H54 (cell line): ENCODE results near the gene CD9.

Experiments
- DNase-seq: peaks from one replicate; pipeline ENCODE4 v3.0.0; 2011; ENCODE audit warnings: low spot score, mixed read lengths; ENCODE audit not compliant: insufficient read length
- FAIRE-seq: peaks from 3 replicates; lab custom pipeline; 2011; peaks lifted over from hg19 to GRCh38; lab: Jason Lieb, UNC
- POLR2A ChIP-seq: IDR thresholded peaks from 2 replicates; pipeline ENCODE4 v1.6.1; 2011; ENCODE audit warnings: low read depth, mild to moderate bottlenecking, low read length

Gene CD9

DNA sequence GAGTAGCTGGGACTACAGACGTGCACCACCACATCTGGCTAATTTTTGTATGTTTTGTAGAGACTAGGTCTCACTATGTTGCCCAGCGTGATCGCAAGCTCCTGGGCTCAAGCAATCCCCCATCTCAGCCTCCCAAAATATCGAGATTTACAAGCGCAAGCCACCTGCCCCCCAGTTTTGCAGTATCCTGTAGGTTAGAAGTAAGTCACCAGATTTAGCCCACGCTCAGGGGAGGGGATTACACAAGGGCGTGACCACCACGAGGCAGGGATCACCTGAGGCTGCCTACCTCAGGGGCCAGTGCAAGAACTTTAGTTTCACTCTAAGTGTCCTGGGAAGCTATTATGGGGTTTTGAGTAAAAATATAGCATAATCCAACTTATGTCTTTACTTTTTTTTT lies 71.1 kb downstream of the CD9 start:
- FAIRE-seq (no peak), DNase-seq (no peak)
- no peak for TF ChIP-seq POLR2A

DNA sequence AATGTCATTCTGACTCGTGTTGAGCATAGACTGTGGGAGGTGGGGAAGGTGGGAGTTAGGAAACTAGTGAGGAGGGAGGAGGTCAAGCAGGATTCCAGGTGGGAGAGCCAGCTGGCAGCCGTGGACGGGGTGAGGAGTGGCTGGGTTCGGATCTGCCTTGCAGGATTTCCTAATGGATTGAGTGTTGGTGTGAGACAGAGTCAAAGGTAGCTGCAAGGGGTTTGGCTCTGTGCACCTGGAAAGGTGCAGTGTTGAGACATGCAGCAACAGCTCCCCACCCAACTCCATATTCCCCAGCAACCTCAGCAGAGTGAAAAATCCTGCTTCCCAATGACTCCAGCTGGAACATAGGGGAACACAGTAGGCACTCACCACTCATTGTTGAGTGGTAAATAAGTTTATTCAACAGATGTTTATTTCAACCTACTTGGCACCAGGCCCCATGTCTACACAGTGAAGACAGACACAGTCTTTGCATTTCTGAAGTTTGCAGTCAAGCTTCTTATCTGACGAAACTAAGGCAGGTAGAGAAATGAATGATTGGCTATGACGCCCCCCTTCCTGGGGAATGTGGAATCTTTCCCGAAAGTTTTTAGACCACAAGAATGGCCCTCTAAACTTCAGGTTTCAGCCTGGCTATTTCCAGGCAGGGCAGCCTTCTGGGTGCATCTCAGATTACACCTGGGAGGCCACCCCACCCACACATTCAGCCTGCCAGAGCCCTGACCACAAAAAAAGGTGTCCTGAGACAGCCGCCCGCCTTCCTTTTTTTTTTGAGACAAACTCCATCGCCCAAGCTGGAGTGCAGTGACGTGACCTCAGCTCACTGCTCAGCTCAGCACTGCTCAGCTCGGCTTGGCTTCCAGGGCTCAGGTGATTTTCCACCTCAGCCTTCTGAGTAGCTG lies 72.4 kb downstream of the CD9 start:
- TF ChIP-seq POLR2A, result no peak
- DNase-seq, result no peak
- FAIRE-seq, result no peak

DNA sequence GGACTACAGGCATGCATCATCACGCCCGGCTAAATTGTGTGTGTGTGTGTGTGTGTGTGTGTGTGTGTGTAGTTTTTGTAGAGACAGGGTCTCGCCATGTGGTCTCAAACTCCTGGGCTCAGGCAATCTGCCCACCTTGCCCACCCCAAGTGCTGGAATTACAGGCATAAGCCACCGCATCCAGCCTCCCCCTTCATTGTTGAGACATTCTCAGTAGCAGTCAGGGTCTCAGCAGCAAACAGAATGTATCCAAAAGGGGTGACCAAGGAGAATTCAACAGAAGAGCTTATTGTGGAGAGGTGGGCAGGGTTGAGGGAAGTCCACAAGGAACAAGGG lies 73.0 kb downstream of the CD9 start:
- DNase-seq (no peak), FAIRE-seq (no peak)

DNA sequence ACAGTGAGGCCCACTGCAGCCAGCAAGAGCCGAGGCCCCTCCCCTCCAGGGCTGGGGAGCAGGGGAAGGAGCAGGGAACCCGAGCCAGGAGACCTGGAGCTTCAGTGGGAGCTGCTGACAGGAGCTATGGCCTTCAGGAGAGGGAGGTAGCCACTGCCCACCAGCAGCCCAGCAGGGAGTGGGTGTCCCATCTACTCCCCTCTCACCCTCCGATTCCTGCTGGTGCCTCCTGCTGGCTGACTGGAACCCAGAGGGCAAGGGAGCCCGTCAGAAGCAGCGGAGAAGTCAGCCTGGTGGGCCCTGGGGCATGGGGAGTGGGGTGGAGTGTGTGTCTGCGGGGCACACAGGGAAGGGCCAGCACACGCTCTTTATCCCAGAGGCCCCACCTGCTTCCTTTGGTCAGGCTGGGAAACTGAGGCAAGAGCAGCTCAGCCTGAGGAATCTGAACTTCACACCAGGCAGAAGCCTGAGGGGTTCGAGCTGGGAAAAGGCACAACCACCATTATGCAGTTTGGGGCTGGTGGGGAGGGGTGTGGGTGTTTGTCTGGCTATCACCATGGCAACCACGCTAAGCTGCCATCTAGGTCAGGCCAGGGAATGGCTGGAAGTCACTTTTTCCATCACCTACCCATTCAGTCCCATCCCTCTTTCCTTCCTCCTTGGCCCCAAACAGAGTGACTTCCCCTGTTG lies 73.5 kb downstream of the CD9 start:
- FAIRE-seq, result no peak

More for the DNA sequence above, 73.0 kb downstream of the CD9 start:
- TF ChIP-seq POLR2A, result no peak

DNA sequence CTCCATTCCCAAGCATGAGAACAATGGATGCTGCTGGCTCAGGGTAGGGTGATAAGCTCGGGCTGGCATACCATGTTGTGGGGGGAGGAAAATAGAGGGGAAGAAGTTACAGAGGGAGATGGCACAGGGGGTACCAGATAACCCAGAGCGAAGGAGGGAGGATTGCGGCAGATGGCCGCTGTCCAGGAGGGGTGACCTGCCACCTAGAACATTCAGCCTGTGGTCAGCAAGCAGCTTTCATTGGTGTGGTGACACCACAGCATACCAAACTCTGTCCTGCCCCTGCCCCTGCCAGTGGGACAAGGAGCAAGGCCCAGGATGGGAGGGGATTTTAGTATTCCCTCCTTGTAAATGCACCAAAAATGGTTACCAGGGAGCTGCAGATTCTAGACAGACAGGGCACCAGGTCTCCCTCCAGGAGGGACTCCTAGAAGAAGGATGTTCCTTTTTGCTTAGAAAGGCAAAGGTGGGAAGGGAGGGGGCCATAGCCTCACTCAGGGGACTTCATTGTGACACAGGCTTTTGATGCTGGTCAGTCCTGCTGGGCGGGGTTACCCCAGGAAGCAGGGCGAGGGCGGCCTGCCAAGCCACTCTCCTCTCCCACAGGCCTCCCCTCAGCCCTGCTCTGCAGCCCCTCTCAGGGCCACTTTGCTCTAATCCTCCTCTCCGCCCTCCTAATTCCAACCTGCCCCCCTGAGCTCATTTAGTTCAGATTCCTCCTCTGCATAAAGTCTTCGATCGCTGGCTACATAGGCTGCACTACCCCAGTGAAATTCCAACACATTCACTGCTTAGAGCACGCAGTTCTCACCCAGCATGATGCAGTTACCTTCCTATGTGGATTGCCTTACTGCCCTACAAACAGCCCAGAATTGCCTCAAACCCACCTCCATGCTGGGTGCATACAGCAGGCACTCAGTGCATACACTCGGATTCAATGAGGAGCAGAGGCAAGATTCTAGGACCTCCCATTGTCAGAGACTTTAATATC lies 74.3 kb downstream of the CD9 start:
- FAIRE-seq, result no peak
- no peak for DNase-seq
- no peak for TF ChIP-seq POLR2A

More for the DNA sequence above, 73.5 kb downstream of the CD9 start:
- no peak for DNase-seq
- TF ChIP-seq POLR2A, result no peak

DNA sequence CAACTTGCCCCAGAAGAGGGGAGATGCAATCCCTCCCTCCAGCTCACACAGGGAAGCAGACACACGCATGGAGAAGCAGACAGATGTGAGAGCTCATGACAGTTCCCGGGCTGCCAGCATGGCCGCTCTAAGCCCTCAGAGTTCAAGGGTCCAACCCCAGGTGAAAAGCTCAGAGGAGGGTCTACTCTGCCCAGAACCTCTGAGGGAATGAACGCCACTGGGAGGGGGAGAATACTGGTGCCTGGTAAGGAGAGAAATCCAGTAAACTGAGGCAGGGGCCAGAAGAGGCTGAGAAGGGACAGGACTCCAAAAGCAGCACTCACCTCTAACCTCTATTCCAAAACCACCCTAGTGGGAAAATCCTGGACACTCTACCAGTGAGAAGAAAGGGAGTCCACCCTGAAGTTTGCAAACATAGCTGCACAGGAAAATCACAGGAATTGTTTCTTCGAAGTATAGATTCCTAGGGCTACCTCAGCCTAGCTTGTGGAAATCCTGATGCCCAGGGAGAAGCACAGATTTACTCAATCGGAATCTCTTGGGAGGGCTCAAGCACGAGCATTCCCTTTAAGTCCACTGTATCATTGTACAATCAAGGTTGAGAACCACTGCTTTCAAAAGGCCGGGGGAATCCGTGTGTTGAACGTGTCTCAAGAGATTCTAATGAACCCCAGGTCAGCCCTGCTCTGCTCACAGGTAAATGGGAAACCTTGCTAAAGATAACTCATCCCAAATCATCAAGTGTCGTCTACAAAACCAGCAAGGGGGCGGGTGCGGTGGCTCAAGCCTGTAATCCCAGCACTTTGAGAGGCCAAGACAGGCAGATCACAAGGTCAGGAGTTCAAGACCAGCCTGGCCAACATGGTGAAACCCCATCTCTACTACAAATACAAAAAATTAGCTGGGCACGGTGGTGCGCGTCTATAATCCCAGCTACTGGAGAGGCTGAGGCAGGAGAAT lies 76.0 kb downstream of the CD9 start:
- no peak for FAIRE-seq
- DNase-seq, result no peak
- no peak for TF ChIP-seq POLR2A

DNA sequence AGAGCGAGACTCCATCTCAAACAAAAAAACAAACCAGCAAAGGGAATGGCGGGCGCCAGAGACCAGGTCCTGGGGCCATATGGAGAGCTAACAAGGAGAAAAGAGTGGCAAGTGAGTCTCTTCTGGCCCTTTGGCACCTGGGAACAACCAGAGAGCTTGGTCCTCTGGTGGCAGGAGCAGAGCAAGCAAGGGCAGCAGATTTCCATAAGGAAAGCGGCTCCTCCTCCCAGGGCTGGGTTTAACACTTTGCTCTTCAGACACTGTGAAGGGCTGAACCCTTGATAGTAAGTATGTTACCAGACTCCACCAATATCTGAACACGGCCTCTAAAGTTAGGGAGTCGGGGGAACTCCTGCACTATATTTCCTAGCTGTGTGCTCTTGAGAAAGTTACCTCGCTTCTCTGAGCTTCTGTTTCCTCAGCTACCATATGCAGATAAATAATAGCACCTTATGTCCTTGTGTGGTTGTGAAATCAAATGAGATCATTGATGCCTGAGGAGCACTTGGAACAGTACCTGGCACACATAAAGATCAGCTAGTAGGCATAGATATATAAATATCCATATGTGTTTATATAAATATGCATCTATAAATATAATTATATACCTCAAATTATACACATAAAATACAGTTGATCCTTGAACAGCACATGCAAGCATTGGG lies 76.9 kb downstream of the CD9 start:
- DNase-seq (no peak), FAIRE-seq (no peak)
- TF ChIP-seq POLR2A, result no peak

DNA sequence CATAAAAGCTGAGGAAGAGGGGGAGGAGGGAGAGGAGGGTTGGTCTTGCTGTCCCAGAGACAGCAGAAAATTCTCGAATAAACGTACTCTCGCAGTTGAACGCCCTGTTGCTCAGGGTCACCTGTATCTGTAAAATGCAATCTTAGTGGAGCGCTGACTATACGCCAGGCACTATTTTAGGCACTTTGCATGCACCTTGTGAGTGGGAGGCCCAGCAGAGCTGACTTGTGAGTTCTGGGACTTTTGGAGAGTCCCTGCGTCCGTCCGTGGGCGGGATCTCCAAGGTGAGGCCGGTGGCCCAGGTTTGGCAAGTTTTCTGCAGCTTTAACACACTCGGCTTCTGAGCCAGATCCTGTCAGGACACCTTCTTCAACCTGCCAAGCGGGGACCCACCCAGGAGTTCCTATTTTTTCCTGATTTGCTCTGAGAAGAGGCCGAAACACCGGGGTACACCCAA lies 77.8 kb downstream of the CD9 start:
- DNase-seq (no peak), FAIRE-seq (no peak)

DNA sequence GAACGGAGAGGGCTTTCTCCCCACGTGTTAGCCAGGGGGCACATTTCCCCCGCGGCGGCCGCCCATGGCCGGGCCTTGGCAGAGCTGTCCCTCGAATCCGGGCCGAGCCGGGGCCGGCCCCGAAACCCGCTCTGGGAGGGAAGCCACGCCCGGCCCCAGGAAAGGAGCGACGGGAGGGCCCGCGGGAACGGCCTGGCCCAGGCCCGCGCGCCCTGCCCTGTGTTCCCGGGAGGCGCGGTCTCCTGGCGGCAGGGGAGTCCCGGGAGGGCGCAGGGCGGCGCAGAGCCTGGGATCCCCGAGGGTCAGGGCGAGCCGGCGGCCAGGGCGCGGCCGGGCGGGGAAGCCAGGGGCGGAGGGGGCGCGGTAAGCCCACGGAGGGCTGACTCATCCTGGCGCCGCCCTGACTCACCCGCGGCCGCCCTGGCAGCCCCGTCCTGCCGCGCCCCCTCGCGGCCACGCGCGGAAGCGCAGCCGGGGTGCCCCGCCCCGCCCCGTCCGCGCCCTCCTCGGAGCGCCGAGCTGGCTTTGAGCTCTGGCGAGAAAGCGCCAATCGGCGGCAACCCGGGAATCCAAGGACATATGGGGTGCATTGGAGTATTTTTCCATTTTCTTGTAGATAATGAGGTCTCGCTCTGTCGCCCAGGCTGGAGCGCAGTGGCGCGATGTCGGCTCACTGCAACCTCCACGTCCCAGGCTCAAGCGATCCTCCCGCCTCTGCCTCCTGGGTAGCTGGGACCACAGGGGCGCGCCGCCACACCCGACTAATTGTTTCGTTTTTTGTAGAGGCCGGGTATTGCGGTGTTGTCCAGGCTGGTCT lies 78.4 kb downstream of the CD9 start:
- TF ChIP-seq POLR2A, result peak; percentile 54
- FAIRE-seq (no peak), DNase-seq (peak; percentile 86)

More for the DNA sequence above, 77.8 kb downstream of the CD9 start:
- no peak for TF ChIP-seq POLR2A

DNA sequence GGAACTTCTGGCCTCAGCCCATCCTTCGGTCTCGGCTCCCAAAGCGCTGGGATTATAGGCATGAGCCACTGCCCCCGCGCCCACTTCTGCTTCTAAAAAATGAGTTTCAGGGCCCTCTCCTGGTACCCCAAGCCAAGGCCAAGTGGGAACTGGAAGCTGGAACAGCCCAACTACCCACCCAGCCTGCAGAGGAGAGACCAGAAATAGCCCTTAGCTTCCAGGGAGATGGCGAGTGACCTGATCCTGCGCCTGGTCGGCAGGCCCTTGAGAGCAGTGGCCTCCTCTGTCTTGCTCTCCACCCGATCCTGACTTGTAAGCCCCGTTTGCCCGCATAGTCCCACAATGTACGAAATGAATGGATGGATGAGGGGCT lies 79.0 kb downstream of the CD9 start:
- TF ChIP-seq POLR2A, result no peak
- no peak for FAIRE-seq

DNA sequence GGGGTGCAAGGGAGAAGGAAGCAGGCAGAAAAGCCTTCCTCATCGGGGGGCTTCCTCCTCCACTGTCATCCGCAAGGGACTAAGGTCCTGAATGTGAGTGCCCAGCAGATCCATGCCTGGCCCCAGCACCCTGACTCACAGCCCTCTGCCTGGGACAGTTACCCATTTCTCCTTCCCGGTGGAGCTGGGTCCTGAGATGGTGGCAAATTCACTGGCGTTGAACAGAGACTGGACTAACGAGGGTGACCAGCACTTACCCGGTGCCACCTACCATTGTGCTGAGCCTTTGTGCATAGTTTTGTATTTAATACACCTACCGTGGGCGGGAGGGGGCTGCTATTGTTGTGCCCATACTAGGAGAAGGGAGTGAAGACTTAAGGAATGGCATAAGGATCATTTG lies 79.4 kb downstream of the CD9 start:
- FAIRE-seq, result no peak
- DNase-seq, result no peak

More for the DNA sequence above, 79.0 kb downstream of the CD9 start:
- no peak for DNase-seq

DNA sequence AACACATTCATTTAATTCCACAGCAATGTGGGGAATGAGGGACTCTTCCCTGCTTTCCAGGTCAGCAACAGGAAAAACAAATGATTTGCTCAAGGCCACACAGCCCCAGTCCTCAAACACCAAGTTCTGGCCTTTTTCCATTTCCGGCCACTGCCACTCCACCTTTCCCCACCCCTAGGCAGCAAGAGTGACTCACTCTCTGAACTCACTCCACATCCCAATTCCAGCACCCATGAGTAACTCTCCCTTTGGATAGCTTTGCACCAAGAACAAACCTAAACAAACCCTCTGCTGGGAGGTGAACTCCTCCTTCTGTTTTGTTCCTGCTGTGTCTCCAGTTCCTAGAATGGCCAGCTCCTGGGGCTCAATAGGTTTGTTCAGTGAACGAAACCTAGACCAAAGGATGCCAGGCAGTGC lies 79.9 kb downstream of the CD9 start:
- DNase-seq, result peak; percentile 83
- FAIRE-seq, result peak; percentile 93
- TF ChIP-seq POLR2A, result no peak

More for the DNA sequence above, 79.4 kb downstream of the CD9 start:
- TF ChIP-seq POLR2A, result no peak
